Measurements from ENCODE around the gene FOXM1.
A peak's percentile ranks its signal among the peaks of the same experiment; 100 is the strongest.

The FOXM1 gene

DNA sequence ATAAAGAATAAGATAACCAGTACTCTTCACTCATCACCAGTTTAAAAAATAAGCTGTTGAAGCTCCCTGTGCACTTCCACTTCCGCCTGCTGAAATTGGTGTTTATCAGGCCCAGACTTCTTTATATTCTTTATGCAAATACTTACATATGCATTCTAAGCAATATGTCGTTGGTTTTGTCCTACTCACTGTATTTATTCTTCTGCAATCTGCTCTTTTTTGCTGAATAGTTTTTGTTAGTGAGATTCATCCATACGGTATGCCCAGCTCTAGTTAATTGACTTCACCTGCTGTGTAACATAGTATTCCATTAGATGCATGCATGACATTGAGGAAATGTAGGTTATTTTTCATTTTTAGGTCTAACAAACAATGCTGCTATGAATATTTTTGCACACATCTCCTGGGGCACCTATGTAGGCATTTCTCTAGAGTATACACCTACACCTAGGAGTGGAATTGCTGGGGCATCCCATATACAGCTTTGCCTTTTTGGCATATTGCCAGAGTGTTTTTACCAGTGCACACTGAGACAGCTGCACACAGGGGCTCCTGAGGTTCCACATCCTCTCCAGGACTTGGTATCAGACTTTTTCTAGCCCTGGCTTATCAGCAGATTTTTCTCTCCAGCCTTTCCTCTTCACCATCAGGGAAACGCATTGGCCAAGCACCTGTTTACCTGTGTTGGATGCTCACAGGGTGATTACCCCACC is 41.1 kb downstream of the FOXM1 start:
- no peak for DNase-seq (ENCODE audit: low read depth)

DNA sequence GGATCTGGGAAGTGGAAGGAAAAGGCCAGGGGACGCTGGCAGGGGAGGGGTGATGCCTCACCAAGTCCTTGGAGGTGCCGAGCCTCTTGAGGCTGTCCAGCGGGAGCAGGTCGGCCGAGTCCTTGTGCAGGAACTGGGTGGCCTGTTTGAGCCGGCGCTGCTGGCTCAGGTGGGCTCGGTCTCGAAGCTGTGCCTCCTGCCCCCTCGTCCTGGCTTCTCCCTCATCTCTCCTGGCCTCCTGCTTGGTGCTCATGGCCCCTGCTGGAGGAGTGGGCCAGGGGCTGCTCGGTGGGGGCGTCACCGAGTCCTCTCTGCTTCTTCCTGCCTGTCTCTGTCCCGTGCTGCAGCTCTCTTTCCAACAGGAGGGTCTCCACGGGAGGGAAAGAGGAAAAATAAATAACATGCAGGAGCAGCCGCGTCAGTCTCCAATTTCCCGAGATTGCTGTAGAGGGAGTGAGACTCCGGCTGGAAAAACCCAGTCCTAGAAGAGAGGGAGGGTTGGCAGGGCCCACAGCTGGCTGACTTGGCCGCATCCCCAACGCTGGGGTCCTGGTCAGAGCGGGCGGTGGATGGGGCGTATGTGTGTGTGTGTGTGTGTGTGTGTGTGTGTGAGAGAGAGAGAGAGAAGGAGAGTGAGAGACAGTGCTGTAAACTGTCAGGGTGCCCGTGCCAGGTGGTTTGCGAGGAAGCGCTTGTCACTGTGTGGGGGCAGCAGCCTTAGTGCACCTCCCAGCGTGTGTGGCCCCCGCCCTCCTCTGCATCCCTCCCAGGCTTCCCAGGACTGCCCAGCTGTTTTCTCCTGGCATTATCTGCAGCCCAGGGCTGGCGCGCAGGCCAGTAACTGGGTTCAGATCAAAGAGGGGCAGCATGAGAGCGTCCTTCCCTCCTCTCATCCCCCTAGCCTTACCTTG is 42.1 kb downstream of the FOXM1 start, which contains the start of gene NRIP2:
TSS of gene NRIP2 (minus strand) at position 455 of the 911 bp plus-strand sequence. CDS start at position 403, 52 bp downstream.
- no peak for DNase-seq (ENCODE audit: low read depth)

- DNase-seq (ENCODE audit: low read depth): no peak
Observed at GRCh38 chr12:2833810-2834209, 43.2 kb downstream of the FOXM1 start.

DNA sequence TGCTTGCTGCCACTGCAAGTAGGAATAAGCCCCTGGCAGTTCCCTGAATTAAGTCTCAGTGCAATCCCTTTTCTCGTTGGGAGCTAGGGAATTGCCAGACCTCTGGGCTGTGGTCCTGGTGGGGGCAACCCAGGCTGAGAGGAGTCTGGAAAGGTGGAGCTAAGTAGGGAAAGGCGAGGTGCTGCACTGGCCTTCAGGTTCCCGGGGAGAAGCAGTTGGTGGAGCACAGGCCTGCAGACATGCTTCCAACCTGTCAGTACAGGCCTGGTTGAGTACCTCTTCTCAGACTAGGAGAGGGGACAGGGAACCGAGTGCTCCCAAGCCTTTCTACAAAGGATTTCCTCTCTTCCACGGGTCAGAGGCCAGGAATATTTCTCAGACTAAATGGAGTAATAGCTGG is 43.6 kb downstream of the FOXM1 start:
- DNase-seq (ENCODE audit: low read depth): no peak

DNA sequence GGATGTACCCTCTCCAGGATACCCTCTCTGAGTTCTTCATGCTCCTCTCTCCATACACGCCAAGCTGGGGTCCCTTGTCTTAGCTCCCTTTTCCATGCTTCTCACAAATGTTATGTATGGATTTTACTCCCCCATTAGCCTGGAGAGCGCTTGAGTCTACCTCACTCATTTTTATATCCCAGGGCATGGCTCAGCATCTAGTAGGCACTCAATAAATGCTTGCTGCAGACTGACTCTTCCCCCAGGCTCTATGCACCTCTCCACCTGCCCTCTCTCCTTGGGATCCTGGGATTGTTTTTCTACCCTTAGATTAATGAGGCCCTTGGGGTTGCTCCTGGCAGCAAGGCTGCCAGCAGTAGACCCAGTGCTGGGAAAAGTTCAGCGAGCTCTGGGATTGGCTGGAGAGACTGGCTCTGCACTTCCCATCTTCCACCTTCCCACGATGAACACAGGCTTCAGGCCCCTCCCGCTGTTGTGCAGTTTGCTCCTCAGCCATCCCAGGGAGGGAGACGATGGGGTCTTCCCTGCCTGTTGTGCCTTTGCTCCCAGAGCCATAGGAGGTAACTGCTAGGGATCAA is 44.3 kb downstream of the FOXM1 start:
- DNase-seq (ENCODE audit: low read depth): no peak

DNA sequence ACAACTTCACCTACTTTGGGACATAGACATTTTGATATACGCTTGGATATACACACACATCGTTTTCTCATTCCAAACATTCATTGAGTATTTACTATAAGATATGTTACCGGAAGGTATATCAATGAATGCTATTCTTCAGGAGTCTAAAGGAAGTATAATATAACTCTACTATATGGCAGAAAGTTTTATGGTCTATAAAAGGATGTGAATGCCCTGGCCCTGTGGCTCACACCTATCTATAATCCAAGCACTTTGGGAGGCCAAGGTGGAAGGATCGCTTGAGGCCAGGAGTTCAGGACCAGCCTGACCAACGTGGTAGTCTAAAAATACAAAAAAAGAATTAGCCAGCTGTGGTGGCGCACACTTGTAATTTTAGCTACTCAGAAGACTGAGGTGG is 47.7 kb downstream of the FOXM1 start:
- no peak for DNase-seq (ENCODE audit: low read depth)

GRCh38 chr12:2826721-2827515 is 50.1 kb downstream of the FOXM1 start:
- no peak for DNase-seq (ENCODE audit: low read depth)

DNA sequence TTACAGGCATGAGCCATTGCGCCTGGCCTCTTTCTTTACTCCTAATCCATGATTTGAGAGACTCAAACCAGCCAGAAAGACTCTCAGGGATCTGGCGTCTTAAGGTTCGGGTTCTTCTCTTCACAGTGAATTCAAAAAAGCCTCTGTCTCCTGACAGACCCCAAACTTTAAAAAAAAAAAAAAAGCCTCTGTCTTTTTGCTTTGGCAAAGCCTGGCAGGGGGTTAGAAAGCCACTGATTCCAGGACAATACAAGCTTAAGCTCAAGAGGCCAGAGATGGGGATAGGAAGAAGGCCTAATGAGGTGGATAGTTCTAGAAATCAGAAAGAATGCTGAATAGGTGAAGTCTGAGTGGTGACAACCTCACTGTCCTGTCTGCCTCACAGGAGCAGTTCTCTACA is 50.9 kb downstream of the FOXM1 start:
- DNase-seq (ENCODE audit: low read depth): no peak

DNA sequence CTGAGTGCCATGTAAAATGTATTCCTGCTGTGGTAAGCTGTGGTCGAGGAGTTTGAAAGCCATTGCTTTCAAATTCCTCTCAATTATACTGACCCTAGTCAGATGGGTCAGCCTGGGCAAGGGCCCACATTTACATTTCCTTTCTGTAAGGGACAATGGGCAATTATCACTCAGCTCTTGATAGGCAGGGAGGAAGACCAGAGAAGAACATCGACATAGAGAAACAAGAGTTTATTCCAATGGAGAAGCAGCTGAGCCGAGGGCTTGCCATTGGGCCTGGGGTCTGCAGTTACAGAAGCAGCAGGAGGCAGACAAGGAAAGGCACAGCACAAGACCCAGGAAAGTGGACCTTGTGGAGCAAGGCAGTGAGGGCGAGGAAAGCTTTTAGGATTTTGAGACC is 51.8 kb downstream of the FOXM1 start:
- DNase-seq (ENCODE audit: low read depth): no peak

DNA sequence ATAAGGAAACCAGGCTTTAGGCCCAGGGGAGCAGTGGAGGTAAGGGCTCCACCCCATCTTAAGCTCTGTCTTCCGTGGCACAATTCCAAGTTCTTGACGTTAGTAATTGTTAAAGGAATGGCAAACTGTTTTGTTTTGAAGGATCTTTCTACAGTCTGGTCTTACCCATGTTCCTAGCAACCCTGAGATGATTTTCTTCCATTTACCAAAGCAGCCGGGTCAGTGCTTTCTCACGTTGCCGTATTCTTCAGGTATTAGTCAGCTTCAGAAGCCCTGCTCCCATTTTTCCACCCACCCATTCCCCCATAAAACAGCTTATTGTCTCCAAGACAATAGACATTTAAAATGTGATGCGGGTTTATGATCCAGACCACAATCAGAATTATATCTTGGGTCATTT is 52.4 kb downstream of the FOXM1 start:
- DNase-seq (ENCODE audit: low read depth): no peak

- no peak for DNase-seq (ENCODE audit: low read depth)
Observed at GRCh38 chr12:2823483-2823882, 53.5 kb downstream of the FOXM1 start.

GRCh38 chr12:2820432-2820831 is 56.5 kb downstream of the FOXM1 start:
- no peak for DNase-seq (ENCODE audit: low read depth)

- no peak for DNase-seq (ENCODE audit: low read depth)
Observed at GRCh38 chr12:2819810-2820209, 57.2 kb downstream of the FOXM1 start.

DNA sequence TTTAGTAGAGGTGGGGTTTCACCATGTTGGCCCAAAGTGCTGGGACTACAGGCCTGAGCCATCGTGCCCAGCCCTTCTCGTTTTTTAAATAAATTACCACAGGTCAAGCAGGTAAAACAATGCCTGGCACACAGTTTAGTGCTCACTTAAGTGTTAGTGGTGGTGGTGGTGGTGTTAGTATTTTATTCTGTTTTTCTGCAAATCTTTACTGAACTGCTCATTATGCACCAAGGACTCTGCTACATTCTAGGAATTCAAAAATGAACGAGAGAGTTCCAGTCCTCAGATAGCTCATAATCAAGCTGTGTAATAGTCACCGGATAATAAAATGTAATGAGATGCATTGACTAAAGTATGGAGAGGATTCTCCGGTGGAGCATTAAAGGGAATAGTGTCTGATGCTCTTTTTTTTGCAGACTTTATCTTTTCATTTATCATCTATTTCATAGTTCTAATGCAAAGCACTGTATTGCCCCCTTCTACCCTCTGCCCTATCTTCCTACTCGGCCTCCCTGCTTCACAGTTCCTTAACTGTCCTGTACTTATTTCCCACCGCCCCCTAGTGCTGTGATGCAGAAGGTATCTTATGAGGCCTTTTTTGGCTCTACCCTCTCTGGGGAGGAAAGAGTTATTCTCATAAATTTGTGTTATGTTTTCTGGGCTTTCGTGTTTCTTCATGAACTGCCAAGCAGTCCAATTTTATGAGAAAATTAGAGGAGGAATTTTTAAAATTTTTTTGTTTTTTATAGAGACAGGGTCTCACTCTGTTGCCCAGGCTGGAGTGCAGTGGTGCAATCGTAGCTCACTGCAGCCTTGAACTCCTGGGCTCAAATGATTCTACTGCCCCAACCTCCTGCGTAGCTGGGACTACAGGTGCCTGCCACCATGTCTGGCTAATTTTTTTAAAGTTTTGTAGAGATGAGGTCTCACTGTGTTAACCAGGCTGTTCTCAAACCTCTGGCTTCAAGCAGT is 63.5 kb downstream of the FOXM1 start:
- no peak for DNase-seq (ENCODE audit: low read depth)

DNA sequence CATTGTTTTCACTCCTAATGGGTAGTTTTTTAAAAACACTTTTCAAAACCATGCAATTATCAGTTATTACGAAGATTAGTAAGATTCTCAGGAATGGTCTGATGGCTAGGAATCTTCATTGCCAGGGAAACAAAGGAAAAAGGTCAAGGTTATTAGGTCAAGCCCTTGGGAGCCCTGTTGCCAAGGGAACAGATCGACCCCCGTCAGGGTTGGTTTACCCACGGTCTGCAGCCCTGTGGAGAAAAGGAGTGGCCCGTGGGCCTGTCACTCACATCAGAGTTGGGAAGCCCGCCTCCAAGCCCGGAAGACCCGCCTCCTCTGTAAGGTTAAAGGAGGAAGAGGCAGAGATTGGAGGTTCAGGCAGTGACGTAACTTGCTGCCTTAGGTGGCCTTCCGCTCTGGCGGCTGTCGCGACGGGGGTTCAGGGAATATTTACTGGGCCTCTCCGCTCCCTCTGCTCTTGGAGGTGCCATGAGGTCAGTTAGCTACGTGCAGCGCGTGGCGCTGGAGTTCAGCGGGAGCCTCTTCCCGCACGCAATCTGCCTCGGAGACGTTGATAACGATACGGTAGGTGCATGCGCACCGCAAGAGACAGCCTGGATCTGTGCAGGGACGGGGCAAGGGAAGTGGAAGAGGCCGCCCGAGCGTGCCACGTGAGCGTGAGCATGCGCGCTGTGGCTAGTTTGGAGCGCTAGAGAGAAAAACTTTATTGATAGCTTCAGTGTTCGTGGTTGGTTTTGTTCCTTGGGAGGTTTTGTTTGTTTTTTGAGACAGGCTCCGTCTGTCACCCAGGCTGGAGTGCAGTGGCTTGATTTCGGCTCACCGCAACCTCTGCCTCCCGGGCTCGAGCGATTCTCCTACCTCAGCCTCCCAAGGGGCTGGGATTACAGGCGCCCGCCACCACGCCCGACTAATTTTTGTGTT is 64.4 kb downstream of the FOXM1 start, which contains the start of gene ITFG2:
TSS of gene ITFG2 (plus strand) at position 379 of the 924 bp plus-strand sequence. CDS start at position 472, 93 bp downstream.
- peak; percentile 93 for DNase-seq (ENCODE audit: low read depth)

DNA sequence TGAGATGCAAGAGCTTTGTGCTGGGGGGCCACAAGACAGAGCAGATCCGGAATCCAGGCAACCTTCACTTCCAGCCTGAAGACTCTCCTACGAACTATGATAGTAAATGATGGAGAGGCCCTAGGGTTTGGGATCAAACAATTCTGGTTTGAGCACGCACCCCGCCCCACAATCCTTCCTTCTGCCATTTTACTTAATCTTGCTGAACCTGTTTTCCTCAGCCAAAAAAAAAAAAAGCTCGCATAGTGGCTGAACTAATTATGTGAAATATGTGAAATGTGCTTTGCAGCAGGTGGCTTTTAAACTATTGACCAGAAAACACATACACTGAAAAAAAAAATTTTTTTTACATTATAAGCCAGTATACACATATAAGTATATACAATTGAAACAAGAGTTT is 65.2 kb downstream of the FOXM1 start:
- DNase-seq (ENCODE audit: low read depth): no peak
